Effector memory CD4-positive, alpha-beta T cell (primary cell): ENCODE data around the gene MAN1A2.
"Not testable (repeated sequence)": the region's sequence is repeated elsewhere in the genome, so short reads cannot be mapped to it uniquely, and the experiment has no call there.

Experiments
- DNase-seq, 3 donors: peaks; one replicate each; pipeline ENCODE4 v3.0.0-alpha.2; 2020
- H3K27ac ChIP-seq: 2 replicates; pipeline ENCODE4 v1.7.0; 2013; ENCODE audit warnings: mild to moderate bottlenecking, low read length, moderate library complexity; ENCODE audit not compliant: insufficient read depth, poor library complexity, severe bottlenecking
- H3K27me3 ChIP-seq: replicated peaks from 2 replicates; pipeline ENCODE4 v1.7.0; 2013; ENCODE audit warnings: mild to moderate bottlenecking, low read length; ENCODE audit not compliant: insufficient read depth, control insufficient read depth, poor library complexity, severe bottlenecking
- H3K36me3 ChIP-seq: 2 replicates; pipeline ENCODE4 v1.7.0; 2013; ENCODE audit warnings: mild to moderate bottlenecking, low read length, moderate library complexity; ENCODE audit not compliant: control insufficient read depth, insufficient read depth
- H3K4me1 ChIP-seq: 2 replicates; pipeline ENCODE4 v1.7.0; 2013; ENCODE audit warnings: low read length, mild to moderate bottlenecking; ENCODE audit not compliant: control insufficient read depth, insufficient read depth, poor library complexity, severe bottlenecking
- H3K4me3 ChIP-seq: 2 replicates; pipeline ENCODE4 v1.7.0; 2013; ENCODE audit warnings: low read length, low read depth, mild to moderate bottlenecking; ENCODE audit not compliant: insufficient read depth, poor library complexity, severe bottlenecking
- H3K9me3 ChIP-seq: 2 replicates; pipeline ENCODE4 v1.7.0; 2013; ENCODE audit warnings: mild to moderate bottlenecking, low read length, moderate library complexity; ENCODE audit not compliant: control insufficient read depth

The MAN1A2 gene

DNA sequence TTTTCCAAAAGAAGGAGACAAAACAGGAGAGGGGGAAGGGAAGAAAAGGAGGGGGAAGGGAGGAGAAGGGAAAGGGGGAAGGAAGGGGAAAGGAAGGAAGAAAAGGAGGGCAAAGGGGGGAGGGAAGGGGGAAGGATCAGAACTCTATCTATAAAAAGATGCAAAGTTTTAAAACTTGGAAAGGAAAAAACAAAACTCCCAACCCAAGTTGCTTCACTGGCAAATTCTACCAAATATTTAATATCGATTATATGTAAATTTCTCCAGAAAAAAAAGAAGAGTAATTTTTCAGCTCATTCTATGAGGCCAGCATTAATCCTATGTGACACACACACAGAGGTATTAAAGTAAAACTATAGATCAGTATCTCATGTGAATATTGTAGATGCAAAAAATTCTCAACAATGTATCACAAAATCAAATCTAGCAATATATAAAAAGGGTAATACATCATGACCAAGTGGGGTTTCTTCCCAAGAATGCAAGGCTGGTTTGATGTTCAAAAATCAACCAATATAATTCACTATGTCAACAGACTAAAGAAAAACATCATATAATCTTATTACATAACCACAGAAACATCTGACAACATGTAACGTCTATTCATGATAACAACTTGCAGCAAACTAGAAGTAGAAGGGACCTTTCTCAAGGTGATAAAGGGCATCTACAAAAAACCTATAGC, 57.9 kb downstream of the MAN1A2 start:
- Histone ChIP-seq H3K36me3 (peaks cover 21% of the 10 kb centered on the region), H3K27me3 (no peaks in the 10 kb centered on the region), H3K27ac (no peak overlapping the region), H3K4me3 (no peak overlapping the region), H3K9me3 (no peaks in the 10 kb centered on the region), H3K4me1 (no peaks in the 10 kb centered on the region)
- DNase-seq, result no peak

GRCh38 chr1:117427297-117427696, 60.0 kb downstream of the MAN1A2 start:
- no peak for DNase-seq
- H3K27me3 ChIP-seq, result no peaks in the 10 kb centered on the region

DNA sequence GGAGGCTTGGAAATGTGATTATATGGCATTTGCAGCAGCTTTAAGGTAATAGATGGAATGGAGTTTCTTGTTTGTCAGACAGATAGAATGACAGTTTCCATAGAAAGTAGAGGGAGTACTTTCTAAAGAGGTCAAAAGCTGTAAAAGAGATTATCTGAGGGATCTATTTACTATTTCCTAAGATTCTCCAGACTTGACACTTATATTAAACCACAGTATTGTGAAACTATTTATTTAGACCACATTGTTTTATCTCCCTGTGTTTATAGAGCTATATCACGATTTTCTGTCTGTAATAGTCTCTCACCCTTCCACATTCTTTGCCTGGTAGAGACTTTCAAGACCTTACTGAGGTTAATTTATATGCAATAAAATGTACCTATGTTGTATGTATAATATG, 66.7 kb downstream of the MAN1A2 start:
- no peak for DNase-seq
- Histone ChIP-seq H3K27ac (no peak overlapping the region), H3K36me3 (no peaks in the 10 kb centered on the region), H3K27me3 (no peaks in the 10 kb centered on the region), H3K4me1 (no peaks in the 10 kb centered on the region), H3K9me3 (no peaks in the 10 kb centered on the region), H3K4me3 (no peak overlapping the region)

More at GRCh38 chr1:117427297-117427696, 60.0 kb downstream of the MAN1A2 start:
- Histone ChIP-seq H3K27ac (no peak overlapping the region), H3K4me3 (no peak overlapping the region), H3K36me3 (peaks cover 21% of the 10 kb centered on the region), H3K9me3 (no peaks in the 10 kb centered on the region), H3K4me1 (no peaks in the 10 kb centered on the region)

- no peaks in the 10 kb centered on the region for H3K36me3 ChIP-seq
- H3K9me3 ChIP-seq, result no peaks in the 10 kb centered on the region
- H3K27me3 ChIP-seq, result no peaks in the 10 kb centered on the region
- no peaks in the 10 kb centered on the region for H3K4me1 ChIP-seq
- no peak overlapping the region for H3K4me3 ChIP-seq
- no peak for DNase-seq
- no peak overlapping the region for H3K27ac ChIP-seq
Observed at GRCh38 chr1:117436513-117436912, 69.3 kb downstream of the MAN1A2 start.

GRCh38 chr1:117447661-117448060, 80.4 kb downstream of the MAN1A2 start:
- H3K9me3 ChIP-seq, result no peaks in the 10 kb centered on the region
- H3K27ac ChIP-seq, result no peak overlapping the region
- DNase-seq, result no peak
- no peak overlapping the region for H3K4me3 ChIP-seq
- no peaks in the 10 kb centered on the region for H3K4me1 ChIP-seq
- H3K27me3 ChIP-seq, result no peaks in the 10 kb centered on the region
- peaks cover 15% of the 10 kb centered on the region for H3K36me3 ChIP-seq

GRCh38 chr1:117452216-117452615, 85.0 kb downstream of the MAN1A2 start:
- Histone ChIP-seq H3K4me3 (no peak overlapping the region), H3K27ac (no peak overlapping the region), H3K36me3 (no peaks in the 10 kb centered on the region), H3K27me3 (no peaks in the 10 kb centered on the region), H3K9me3 (no peaks in the 10 kb centered on the region), H3K4me1 (no peaks in the 10 kb centered on the region)
- DNase-seq, result no peak

DNA sequence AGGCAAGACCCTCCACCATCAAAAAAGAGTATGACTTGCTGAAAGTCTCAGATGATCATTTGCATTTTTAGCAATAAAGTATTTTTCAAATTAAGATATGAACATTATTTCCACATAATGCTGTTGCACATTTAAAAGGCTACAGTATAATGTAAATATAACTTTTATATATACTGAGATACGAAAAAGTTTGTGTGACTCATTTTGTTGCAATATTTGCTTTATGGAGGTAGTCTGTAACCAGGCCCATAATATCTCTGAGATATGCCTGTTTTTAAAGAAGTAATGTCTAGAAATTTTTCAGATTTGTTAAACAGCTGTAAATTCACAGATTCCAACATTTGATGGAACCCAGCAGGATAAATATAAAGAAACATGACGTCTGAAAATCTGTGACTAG, 86.7 kb downstream of the MAN1A2 start:
- Histone ChIP-seq H3K4me3 (no peak overlapping the region), H3K27me3 (no peaks in the 10 kb centered on the region), H3K4me1 (no peaks in the 10 kb centered on the region), H3K27ac (no peak overlapping the region), H3K36me3 (no peaks in the 10 kb centered on the region), H3K9me3 (no peaks in the 10 kb centered on the region)
- no peak for DNase-seq

- not testable (repeated sequence) for DNase-seq, H3K9me3 ChIP-seq, H3K4me3 ChIP-seq, H3K4me1 ChIP-seq, H3K36me3 ChIP-seq, H3K27ac ChIP-seq, H3K27me3 ChIP-seq
Observed at GRCh38 chr1:117458410-117458809, 91.2 kb downstream of the MAN1A2 start.

DNA sequence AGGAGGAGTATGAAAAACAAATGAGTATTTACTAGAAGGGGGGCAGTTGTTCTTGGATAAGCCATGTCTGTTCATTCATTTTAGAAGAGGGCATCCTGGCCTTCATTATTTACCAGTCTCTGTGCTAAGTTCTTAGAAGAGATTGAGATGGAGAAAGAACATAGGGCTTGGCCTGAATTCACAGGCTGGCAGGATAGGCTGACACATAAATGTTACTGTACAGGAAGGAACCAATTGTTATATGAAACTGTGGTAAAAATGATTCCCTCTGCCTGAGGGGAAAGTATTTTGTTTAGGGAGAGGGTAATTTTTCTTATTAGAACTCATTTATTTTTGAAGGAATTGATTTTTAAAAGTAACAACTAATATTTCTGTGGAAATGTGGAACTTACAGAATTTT, 99.5 kb downstream of the MAN1A2 start:
- Histone ChIP-seq H3K27me3 (no peaks in the 10 kb centered on the region), H3K27ac (no peak overlapping the region), H3K4me1 (no peaks in the 10 kb centered on the region), H3K36me3 (no peaks in the 10 kb centered on the region), H3K4me3 (no peak overlapping the region), H3K9me3 (no peaks in the 10 kb centered on the region)
- DNase-seq, result no peak

- Histone ChIP-seq H3K27me3 (no peaks in the 10 kb centered on the region), H3K9me3 (no peaks in the 10 kb centered on the region), H3K36me3 (no peaks in the 10 kb centered on the region), H3K4me1 (no peaks in the 10 kb centered on the region), H3K27ac (no peak overlapping the region), H3K4me3 (no peak overlapping the region)
- DNase-seq, result no peak
Observed at GRCh38 chr1:117467336-117467735, 100.1 kb downstream of the MAN1A2 start.
